Measurements from ENCODE around the gene PTPRCAP. TPM values are rescaled to one million over a fixed set of nuclear protein-coding genes. Genes with fewer than 3 reads are reported as not detected.

The PTPRCAP gene
- total and polyA plus RNA-seq, 10 of the 15 experiments (the other 5 are each of a cell fraction or from before 2014, with no cell fraction given): 4.7 to 266 (median 125) TPM

- 0 out of 2 replicates have a peak, but pooled peaks have one; percentile 36 for TF ChIP-seq MEF2A (IDR thresholded peaks at IDR 0.05; ENCODE audit: insufficient read depth, low read depth, low read length)
- no peak for TF ChIP-seq NFXL1 (IDR thresholded peaks at IDR 0.05; ENCODE audit: borderline replicate concordance)
- TF ChIP-seq, protein P1, sequence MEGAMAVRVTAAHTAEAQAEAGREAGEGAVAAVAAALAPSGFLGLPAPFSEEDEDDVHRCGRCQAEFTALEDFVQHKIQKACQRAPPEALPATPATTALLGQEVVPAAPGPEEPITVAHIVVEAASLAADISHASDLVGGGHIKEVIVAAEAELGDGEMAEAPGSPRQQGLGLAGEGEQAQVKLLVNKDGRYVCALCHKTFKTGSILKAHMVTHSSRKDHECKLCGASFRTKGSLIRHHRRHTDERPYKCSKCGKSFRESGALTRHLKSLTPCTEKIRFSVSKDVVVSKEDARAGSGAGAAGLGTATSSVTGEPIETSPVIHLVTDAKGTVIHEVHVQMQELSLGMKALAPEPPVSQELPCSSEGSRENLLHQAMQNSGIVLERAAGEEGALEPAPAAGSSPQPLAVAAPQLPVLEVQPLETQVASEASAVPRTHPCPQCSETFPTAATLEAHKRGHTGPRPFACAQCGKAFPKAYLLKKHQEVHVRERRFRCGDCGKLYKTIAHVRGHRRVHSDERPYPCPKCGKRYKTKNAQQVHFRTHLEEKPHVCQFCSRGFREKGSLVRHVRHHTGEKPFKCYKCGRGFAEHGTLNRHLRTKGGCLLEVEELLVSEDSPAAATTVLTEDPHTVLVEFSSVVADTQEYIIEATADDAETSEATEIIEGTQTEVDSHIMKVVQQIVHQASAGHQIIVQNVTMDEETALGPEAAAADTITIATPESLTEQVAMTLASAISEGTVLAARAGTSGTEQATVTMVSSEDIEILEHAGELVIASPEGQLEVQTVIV (IDR thresholded peaks at IDR 0.05; ENCODE audit: borderline replicate concordance, partially characterized antibody): no peak
- TF ChIP-seq STAT1 (conservative IDR thresholded peaks at IDR 0.05): no peak
- no peak for TF ChIP-seq ZNF24 (IDR thresholded peaks at IDR 0.05)
- 0 out of 2 replicates have a peak, but pooled peaks have one; percentile 42 for TF ChIP-seq TCF3 (IDR thresholded peaks at IDR 0.05; ENCODE audit: borderline replicate concordance, insufficient read depth, low read depth, low read length)
- peak; percentile 81; the same call in 1 of the 2 replicates for TF ChIP-seq MXI1 (IDR thresholded peaks at IDR 0.05; ENCODE audit: low read depth, low read length)
- no peak; the same call in 1 of the 2 replicates for TF ChIP-seq SMARCA5 (IDR thresholded peaks at IDR 0.05)
- TF ChIP-seq KAT2A (conservative IDR thresholded peaks at IDR 0.05; ENCODE audit: control insufficient read depth, low read depth, low read length): no peak
- peak; percentile 72 for TF ChIP-seq CREM (IDR thresholded peaks at IDR 0.05; ENCODE audit: low read depth)
- peak; percentile 65; the same call in 1 of the 2 replicates for TF ChIP-seq POLR2AphosphoS2 (IDR thresholded peaks at IDR 0.05; ENCODE audit: low read depth, low read length)
- TF ChIP-seq HDGF (IDR thresholded peaks at IDR 0.05): no peak
- peak; percentile 93 for TF ChIP-seq SP1 (IDR thresholded peaks at IDR 0.05; ENCODE audit: low read depth, low read length)
- peak; percentile 71 for TF ChIP-seq MAX (IDR thresholded peaks at IDR 0.05; ENCODE audit: low read depth, low read length)
- TF ChIP-seq POU2F2 (IDR thresholded peaks at IDR 0.05; ENCODE audit: borderline replicate concordance, low read depth, low read length): peak; percentile 49; the same call in 2 of the 3 replicates
- peak; percentile 69; the same call in 1 of the 2 replicates for TF ChIP-seq ZNF687 (IDR thresholded peaks at IDR 0.05)
- TF ChIP-seq NFYA (IDR thresholded peaks at IDR 0.05; ENCODE audit: borderline replicate concordance, low read depth, low read length): no peak
- TF ChIP-seq PBX3 (IDR thresholded peaks at IDR 0.05; ENCODE audit: insufficient replicate concordance, low read depth, low read length): no peak
- 0 out of 2 replicates have a peak, but pooled peaks have one; percentile 42 for TF ChIP-seq TCF12 (IDR thresholded peaks at IDR 0.05; ENCODE audit: low read depth, low read length)
Measured at GRCh38 chr11:67468759-67469507, 31.5 kb upstream of the PTPRCAP start, which contains the start of gene TMEM134 (continued).

All from GM12878 (cell line).